Memory B cell (primary cell): Measurements from ENCODE around the gene ACOT11.

Experiments used
- ATAC-seq: fragments of 150-1000 bp; cut with Tn5 transposase; 2 replicates; pipeline ENCODE4 v1.10.0; 2021; ENCODE audit warnings: low read depth, mild to moderate bottlenecking, moderate library complexity
- DNase-seq, 2 donors: peaks; one replicate each; pipeline ENCODE4 v3.0.0; 2022; ENCODE audit warnings: low spot score in 2 of 2
- H3K27ac Mint-ChIP-seq: one replicate; pipeline ENCODE4 v1.8.0; 2022; ENCODE audit warnings: mild to moderate bottlenecking, moderate library complexity, mixed read lengths
- H3K27me3 Mint-ChIP-seq: one replicate; pipeline ENCODE4 v1.8.0; 2022; ENCODE audit warnings: mixed read lengths
- H3K36me3 Mint-ChIP-seq: one replicate; pipeline ENCODE4 v1.8.0; 2022; ENCODE audit warnings: mild to moderate bottlenecking, mixed read lengths
- H3K4me1 Mint-ChIP-seq: one replicate; pipeline ENCODE4 v1.8.0; 2022; ENCODE audit warnings: mixed read lengths
- H3K4me3 Mint-ChIP-seq: one replicate; pipeline ENCODE4 v1.8.0; 2022; ENCODE audit warnings: mild to moderate bottlenecking, moderate library complexity, mixed read lengths
- H3K9me3 Mint-ChIP-seq: one replicate; pipeline ENCODE4 v1.8.0; 2022; ENCODE audit warnings: mixed read lengths

The ACOT11 gene

GRCh38 chr1:54640361-54640760, 92.3 kb downstream of the ACOT11 start:
- peaks cover 6% of the 10 kb centered on the region for H3K9me3 Mint-ChIP-seq
- no peaks in the 10 kb centered on the region for H3K4me1 Mint-ChIP-seq
- H3K27ac Mint-ChIP-seq: no peak overlapping the region
- H3K27me3 Mint-ChIP-seq: peaks cover 4% of the 10 kb centered on the region
- H3K4me3 Mint-ChIP-seq: no peak overlapping the region
- H3K36me3 Mint-ChIP-seq: no peaks in the 10 kb centered on the region
- no peak for DNase-seq
- no peak for ATAC-seq

GRCh38 chr1:54640863-54641836, 93.1 kb downstream of the ACOT11 start, which contains the start of gene MROH7:
Gene MROH7, plus strand, starts transcription at chr1:54641786. Its CDS starts 11,141 bp downstream, at chr1:54652927.
- Mint-ChIP-seq H3K27ac (no peak within 1 kb of the TSS), H3K27me3 (peaks cover 4% of the 10 kb centered on the region), H3K9me3 (peaks cover 6% of the 10 kb centered on the region), H3K4me1 (no peaks in the 10 kb centered on the region), H3K4me3 (no peak within 1 kb of the TSS), H3K36me3 (no peaks in the 10 kb centered on the region)
- no peak for ATAC-seq
- no peak for DNase-seq

- peaks cover 6% of the 10 kb centered on the region for H3K27me3 Mint-ChIP-seq
- H3K4me3 Mint-ChIP-seq: no peak overlapping the region
- H3K9me3 Mint-ChIP-seq: peaks cover 6% of the 10 kb centered on the region
- H3K4me1 Mint-ChIP-seq: no peaks in the 10 kb centered on the region
- DNase-seq: no peak
- ATAC-seq: no peak
- H3K27ac Mint-ChIP-seq: no peak overlapping the region
- no peaks in the 10 kb centered on the region for H3K36me3 Mint-ChIP-seq
Observed at GRCh38 chr1:54643736-54644135, 95.7 kb downstream of the ACOT11 start.

GRCh38 chr1:54645806-54646676, 98.0 kb downstream of the ACOT11 start:
- Mint-ChIP-seq H3K36me3 (no peaks in the 10 kb centered on the region), H3K27ac (no peak overlapping the region), H3K9me3 (peaks cover 6% of the 10 kb centered on the region), H3K4me3 (no peak overlapping the region), H3K4me1 (no peaks in the 10 kb centered on the region), H3K27me3 (peaks cover 13% of the 10 kb centered on the region)
- DNase-seq: no peak
- no peak for ATAC-seq

- no peaks in the 10 kb centered on the region for H3K4me1 Mint-ChIP-seq
- ATAC-seq (no peak), DNase-seq (no peak)
- peaks cover under 1% of the 10 kb centered on the region for H3K9me3 Mint-ChIP-seq
- peaks cover 18% of the 10 kb centered on the region for H3K27me3 Mint-ChIP-seq
- H3K36me3 Mint-ChIP-seq: no peaks in the 10 kb centered on the region
- no peak overlapping the region for H3K4me3 Mint-ChIP-seq
- no peak overlapping the region for H3K27ac Mint-ChIP-seq
Observed at GRCh38 chr1:54649130-54649898, 101.3 kb downstream of the ACOT11 start.

GRCh38 chr1:54649921-54650320, 101.9 kb downstream of the ACOT11 start:
- no peak overlapping the region for H3K27ac Mint-ChIP-seq
- H3K27me3 Mint-ChIP-seq: peaks cover 18% of the 10 kb centered on the region
- H3K9me3 Mint-ChIP-seq: no peaks in the 10 kb centered on the region
- ATAC-seq: no peak
- DNase-seq: no peak
- H3K4me1 Mint-ChIP-seq: no peaks in the 10 kb centered on the region
- H3K36me3 Mint-ChIP-seq: no peaks in the 10 kb centered on the region
- no peak overlapping the region for H3K4me3 Mint-ChIP-seq

GRCh38 chr1:54650417-54650816, 102.4 kb downstream of the ACOT11 start:
- Mint-ChIP-seq H3K27me3 (peaks cover 18% of the 10 kb centered on the region), H3K4me3 (no peak overlapping the region)

GRCh38 chr1:54651608-54652007, 103.6 kb downstream of the ACOT11 start:
- ATAC-seq: no peak
- no peaks in the 10 kb centered on the region for H3K36me3 Mint-ChIP-seq
- peaks cover 18% of the 10 kb centered on the region for H3K27me3 Mint-ChIP-seq

More at GRCh38 chr1:54650417-54650816, 102.4 kb downstream of the ACOT11 start:
- ATAC-seq: no peak
- Mint-ChIP-seq H3K36me3 (no peaks in the 10 kb centered on the region), H3K9me3 (no peaks in the 10 kb centered on the region), H3K27ac (no peak overlapping the region), H3K4me1 (no peaks in the 10 kb centered on the region)
- no peak for DNase-seq

GRCh38 chr1:54652168-54652567, 104.1 kb downstream of the ACOT11 start:
- no peak overlapping the region for H3K27ac Mint-ChIP-seq

More at GRCh38 chr1:54651608-54652007, 103.6 kb downstream of the ACOT11 start:
- no peak for DNase-seq
- H3K27ac Mint-ChIP-seq: no peak overlapping the region
- no peaks in the 10 kb centered on the region for H3K4me1 Mint-ChIP-seq
- no peaks in the 10 kb centered on the region for H3K9me3 Mint-ChIP-seq
- H3K4me3 Mint-ChIP-seq: no peak overlapping the region

GRCh38 chr1:54653036-54653435, 105.0 kb downstream of the ACOT11 start:
- Mint-ChIP-seq H3K36me3 (peaks cover 2% of the 10 kb centered on the region), H3K4me1 (no peaks in the 10 kb centered on the region), H3K27ac (no peak overlapping the region), H3K9me3 (peaks cover 2% of the 10 kb centered on the region), H3K27me3 (peaks cover 20% of the 10 kb centered on the region), H3K4me3 (no peak overlapping the region)
- ATAC-seq (no peak), DNase-seq (no peak)

More at GRCh38 chr1:54652168-54652567, 104.1 kb downstream of the ACOT11 start:
- H3K9me3 Mint-ChIP-seq: no peaks in the 10 kb centered on the region
- H3K36me3 Mint-ChIP-seq: no peaks in the 10 kb centered on the region
- H3K4me3 Mint-ChIP-seq: no peak overlapping the region
- no peaks in the 10 kb centered on the region for H3K4me1 Mint-ChIP-seq
- DNase-seq: no peak
- peaks cover 18% of the 10 kb centered on the region for H3K27me3 Mint-ChIP-seq
- ATAC-seq: no peak

- Mint-ChIP-seq H3K27me3 (peaks cover 6% of the 10 kb centered on the region), H3K27ac (no peak overlapping the region), H3K9me3 (peaks cover 4% of the 10 kb centered on the region), H3K4me3 (no peak overlapping the region), H3K4me1 (no peaks in the 10 kb centered on the region), H3K36me3 (peaks cover 5% of the 10 kb centered on the region)
- ATAC-seq (no peak), DNase-seq (no peak)
Observed at GRCh38 chr1:54658164-54658913, 110.3 kb downstream of the ACOT11 start.
